COR-L47 (cell line): Measurements from ENCODE around the gene SPDYE2.
"Not testable (repeated sequence)": the region's sequence is repeated elsewhere in the genome, so short reads cannot be mapped to it uniquely, and the experiment has no call there.

Experiments
- DNase-seq: peaks from one replicate; lab custom pipeline; 2025; lab: John Stamatoyannopoulos, UW

Gene SPDYE2

GRCh38 chr7:102604431-102605145, 53.6 kb downstream of the SPDYE2 start:
- DNase-seq = not testable (repeated sequence)

GRCh38 chr7:102606848-102607247, 55.8 kb downstream of the SPDYE2 start:
- not testable (repeated sequence) for DNase-seq

GRCh38 chr7:102609734-102610133, 58.7 kb downstream of the SPDYE2 start:
- not testable (repeated sequence) for DNase-seq

GRCh38 chr7:102610441-102610840, 59.4 kb downstream of the SPDYE2 start:
- DNase-seq = not testable (repeated sequence)

GRCh38 chr7:102611013-102611674, 60.1 kb downstream of the SPDYE2 start:
- DNase-seq = not testable (repeated sequence)

GRCh38 chr7:102611675-102612325, 60.8 kb downstream of the SPDYE2 start:
- DNase-seq = not testable (repeated sequence)
